ENCODE measurements around the gene HLCS.

The HLCS gene

DNA sequence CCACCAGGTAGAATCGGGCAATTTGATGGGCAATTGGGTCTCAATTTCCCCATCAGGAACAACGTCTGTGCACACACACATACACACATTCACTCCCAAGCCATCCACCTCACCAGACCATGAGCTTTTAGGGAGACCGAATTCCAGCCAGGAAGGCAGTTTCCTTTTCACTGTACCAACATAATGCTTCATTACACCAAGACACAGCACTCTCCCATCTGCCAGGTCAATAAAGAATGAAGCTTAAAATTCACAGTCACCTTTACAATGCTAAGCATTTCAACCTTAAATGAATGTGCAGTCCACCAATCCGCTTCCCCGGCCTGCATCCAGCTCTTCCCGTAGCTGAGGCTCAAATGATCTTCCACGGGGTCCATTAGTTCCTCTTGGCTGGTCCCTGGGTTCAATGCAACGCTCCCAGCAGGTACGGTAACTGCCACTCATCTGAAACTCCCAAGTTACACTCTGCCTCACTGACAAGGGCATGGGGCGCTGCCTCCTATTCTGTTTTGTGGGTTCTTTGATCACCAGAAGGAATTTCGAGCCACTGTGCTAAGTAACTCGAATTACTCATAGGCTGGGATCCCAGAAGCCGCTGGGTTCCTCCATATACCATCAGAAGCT, 162.5 kb downstream of the HLCS start:
- no peak for DNase-seq

GRCh38 chr21:36803051-36803645, 163.3 kb downstream of the HLCS start:
- no peak for DNase-seq

DNA sequence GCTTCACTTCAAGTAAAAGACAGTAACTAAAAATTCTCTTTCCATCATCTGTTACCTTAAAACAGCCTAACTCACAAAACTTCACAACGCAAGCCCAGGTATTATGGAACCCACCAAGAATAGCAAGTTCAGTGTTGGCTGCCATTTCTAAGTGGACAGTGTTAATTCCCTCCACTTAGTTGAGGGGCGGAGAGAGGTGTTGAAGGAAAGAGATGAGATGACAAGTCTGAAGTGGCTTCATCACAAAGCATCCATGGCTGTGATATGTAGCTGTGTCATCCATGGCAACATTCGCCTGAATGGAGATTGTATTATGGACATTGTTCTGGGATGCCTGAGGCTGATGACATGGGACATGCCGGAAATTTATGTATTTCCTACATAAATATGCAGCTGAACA, 165.7 kb downstream of the HLCS start:
- DNase-seq = no peak

- DNase-seq = no peak
These were observed 166.6 kb downstream of the HLCS start for GRCh38 chr21:36799869-36800268.

DNA sequence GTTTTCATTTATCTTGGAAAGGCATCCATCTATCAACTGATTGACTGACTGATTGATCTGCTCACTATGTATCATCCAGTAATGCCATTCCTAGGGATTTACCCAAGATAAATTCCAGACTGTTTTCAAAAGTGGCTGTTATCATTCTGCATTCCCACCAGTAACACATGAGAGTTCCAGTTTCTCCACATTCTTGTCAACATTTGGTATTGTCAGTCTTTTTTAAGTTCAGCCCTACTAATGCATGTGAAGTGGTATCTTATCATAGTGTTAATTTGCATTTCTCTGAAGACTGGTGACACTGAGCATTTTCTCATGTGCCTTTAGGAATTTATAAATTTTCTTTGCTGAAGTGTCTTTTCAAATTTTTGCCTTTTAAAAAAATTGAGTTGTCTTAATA, 168.0 kb downstream of the HLCS start:
- no peak for DNase-seq

- DNase-seq = no peak
These were observed 170.4 kb downstream of the HLCS start for GRCh38 chr21:36796070-36796469.

GRCh38 chr21:36792505-36792967, 173.9 kb downstream of the HLCS start:
- DNase-seq = no peak

GRCh38 chr21:36791695-36792470, 174.6 kb downstream of the HLCS start:
- no peak for DNase-seq

- DNase-seq = no peak
These were observed 175.3 kb downstream of the HLCS start for GRCh38 chr21:36791180-36791579.

DNA sequence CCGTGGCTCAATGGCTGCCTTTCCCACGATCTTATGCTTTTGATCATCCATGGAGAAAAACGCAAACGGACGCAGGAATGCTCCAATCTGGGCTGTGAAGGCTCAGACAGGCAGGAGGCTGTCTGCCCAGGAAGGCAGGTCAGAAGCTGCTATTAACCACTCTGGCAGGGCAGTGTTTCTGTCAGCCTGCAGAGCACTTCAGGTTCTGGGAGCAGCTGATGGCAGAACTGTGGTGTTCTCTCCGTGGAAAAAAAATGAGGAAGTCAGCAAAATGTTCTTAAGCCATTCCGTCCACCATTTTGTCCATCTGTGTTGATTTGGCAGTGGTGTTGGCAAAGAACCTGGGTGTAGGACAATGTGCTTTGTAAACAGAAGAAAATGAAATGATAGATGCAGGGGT, 175.9 kb downstream of the HLCS start:
- no peak for DNase-seq

- no peak for DNase-seq
These were observed 178.3 kb downstream of the HLCS start for GRCh38 chr21:36788120-36788638.

GRCh38 chr21:36786186-36786585, 180.3 kb downstream of the HLCS start:
- no peak for DNase-seq

- DNase-seq = no peak
These were observed 180.9 kb downstream of the HLCS start for GRCh38 chr21:36785615-36786014.

DNA sequence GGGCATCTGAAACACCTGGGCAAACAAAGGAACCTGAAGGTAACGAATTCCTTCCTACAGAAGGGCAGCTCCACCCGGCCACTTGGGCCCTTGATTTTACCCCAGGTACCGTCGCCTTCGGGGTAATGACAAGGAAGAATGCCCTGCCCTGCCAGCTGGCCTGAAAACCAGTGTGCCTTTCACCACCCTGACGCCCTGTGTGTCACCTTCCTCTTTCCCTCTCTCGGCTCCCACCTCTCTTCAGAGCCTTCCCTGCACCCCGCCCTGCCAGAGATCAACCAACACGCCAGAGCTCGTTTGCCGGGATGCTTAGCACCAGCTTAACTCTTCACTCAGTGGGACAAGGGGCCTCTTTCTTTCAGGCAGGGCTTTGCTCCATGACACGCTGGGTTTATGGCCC, 181.5 kb downstream of the HLCS start:
- DNase-seq = no peak

DNA sequence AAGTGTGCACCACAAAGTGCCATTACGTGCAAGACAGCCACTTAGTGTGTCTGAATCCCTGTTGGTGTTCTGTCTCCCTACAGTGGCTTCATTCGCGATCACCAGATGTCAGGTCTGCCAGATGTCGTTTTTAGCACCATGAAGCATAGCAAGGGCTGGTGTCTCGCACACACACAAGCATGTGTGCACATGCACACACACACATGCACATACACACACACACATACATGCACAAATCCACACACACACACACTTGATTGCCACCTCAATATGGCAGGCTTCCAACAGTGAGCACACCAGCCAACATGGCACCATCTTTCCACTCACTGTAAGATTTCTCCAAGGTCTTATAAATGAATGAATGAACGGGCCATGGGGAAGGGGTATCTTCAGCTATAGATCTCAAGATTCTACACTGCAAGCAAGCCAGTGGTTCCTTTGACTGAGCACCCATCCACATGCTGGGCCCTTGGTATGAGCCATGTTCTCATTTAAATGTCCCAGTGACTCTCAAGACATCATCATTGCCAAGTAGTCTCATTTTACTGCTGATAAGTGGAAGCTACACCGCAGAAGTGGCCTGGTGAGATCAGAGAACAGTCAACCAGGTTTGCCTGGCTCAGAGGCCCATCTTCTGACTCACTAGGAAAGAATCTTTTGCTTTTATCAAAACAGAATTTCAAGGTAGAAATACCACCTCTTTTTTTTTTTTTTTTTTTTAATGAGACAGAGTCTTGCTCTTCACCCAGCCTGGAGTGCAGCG, 182.7 kb downstream of the HLCS start:
- DNase-seq = no peak

DNA sequence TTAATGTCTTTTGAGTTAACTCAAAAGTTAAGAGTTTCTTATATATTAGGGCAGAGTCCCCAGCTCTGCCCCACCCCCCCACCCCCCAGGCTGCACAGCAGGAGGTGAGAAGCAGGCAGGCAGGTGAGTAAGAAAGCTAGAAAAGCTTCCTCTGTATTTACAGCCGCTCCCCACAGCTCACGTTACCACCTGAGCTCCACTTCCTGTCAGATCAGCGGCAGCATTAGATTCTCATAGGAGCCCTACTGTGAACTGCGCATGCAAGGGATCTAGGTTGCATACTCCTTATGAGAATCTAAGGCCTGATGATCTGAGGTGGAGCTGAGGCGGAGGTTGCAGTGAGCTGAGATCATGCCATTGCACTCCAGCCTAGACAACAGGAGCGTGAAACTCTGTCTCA, 185.6 kb downstream of the HLCS start:
- no peak for DNase-seq

DNA sequence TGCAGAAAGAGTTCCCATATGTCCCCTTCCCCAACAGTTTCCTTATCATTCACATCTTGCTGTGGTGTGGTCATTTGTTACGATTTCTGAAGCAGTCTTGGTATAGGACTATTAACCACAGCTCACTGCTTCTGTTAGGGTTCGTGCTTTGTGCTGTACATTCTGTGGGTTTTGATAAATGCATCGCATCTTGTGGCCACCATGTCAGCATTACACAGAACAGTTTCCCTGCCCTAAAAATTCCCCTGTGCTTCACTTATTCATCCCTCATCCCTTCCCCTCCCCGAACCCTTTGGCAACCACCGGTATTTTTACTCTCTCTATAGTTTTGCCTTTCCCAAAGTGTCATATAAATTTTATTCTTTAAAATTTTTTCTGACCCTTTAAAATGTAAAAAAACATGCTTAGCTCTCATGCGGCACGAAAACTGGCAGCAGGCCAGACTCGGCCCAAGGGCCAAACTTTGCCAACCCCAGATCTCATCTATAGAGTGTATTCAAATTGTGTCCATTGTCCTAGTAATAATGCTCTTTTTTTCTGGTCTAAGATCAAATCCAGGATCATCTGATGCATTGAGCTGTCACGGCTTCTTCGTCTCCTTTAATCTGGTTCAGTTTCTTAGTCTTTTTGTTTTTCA, 189.4 kb downstream of the HLCS start:
- DNase-seq = no peak

- DNase-seq = no peak
These were observed 192.5 kb downstream of the HLCS start for GRCh38 chr21:36773995-36774394.

- DNase-seq = no peak
These were observed 193.4 kb downstream of the HLCS start for GRCh38 chr21:36773117-36773516.

DNA sequence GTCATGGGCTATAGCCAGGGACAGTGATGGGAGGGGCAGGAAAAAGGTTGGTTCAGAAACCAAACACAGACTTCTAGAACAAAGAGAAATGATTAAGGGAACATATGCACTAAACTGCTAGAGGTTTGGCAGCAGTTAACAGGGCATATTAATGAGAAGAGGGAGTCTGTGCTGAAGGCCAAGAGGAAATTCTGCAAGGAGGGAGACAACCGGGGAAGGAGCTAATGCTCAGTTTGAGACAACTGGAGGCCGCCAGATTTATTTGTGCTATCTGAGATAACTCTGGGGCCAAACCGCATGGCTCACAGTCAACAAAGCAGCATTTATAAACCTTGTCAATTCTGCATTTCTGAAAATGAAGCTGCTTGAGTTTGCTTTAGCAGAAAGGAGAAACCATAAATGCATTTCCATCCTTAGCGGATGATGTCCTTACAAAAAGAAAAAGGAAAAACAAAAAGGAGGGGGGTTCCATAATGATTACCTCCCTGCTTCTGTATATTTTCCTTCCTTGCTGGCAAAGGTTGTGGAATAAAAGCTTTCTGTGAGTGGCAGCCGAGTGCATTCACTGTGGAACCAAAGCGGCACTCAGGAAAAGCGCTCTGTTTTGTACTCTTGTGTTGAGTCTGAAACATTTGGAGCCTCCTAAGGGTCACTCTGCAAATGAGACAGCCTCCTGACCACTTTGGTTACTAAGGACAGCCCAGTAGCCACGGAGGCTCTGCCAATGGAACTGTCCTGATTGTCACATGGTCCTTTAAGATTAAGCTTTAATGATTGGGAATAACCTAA, 197.2 kb downstream of the HLCS start:
- no peak for DNase-seq

GRCh38 chr21:36768496-36768895, 198.0 kb downstream of the HLCS start:
- DNase-seq = no peak

GRCh38 chr21:36767096-36767495, 199.4 kb downstream of the HLCS start:
- no peak for DNase-seq
